AG20443 (cell line): ENCODE measurements around the gene NEUROG1.

ENCODE experiments used
- DNase-seq: peaks from one replicate; pipeline ENCODE4 v3.0.0; 2012; ENCODE audit warnings: low spot score, mixed read lengths

NEUROG1 gene

GRCh38 chr5:135561266-135561665 is 25.5 kb upstream of the NEUROG1 start:
- no peak for DNase-seq

DNA sequence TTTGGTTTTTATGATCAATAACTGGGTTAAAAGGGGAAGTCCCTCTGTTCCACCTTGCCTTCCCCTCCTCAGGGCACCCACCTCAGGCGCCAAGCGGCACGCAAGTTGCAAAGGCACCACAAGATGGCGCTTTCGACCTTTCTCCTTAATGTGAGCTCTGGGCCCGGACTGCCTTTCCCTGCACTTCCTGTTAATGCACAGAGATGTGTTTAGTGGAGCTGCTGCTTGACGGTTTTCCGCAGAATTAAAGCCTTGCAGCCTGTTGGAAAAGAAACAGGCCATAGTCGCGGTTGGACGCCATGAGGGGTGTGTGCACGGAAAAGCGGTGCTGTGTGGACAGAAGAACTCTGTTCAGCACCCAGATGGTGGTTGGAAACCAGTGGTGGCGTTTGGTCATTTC is 25.1 kb upstream of the NEUROG1 start:
- peak; percentile 89 for DNase-seq

DNA sequence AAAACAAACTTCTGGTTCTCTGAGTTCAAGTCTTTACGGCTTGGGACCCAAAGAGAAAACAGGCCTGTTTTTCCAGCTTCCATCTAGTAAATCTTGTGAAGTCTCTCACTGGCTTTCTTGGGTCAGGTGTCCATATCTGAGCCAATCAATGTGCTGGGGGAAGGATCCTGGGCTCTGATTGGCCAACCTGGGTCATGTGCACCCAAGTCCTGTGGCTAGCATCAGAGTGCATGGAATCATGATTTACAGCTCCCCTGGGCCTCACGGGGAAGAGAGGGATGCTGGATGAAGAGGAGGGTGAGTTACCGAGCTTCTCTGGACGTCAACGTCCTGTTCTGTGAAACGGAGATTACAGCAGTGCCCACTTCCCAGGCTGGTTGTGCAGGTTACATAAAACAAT is 23.6 kb upstream of the NEUROG1 start:
- DNase-seq = no peak

- DNase-seq = no peak
These were observed 21.5 kb upstream of the NEUROG1 start for GRCh38 chr5:135557076-135557838.

- no peak for DNase-seq
These were observed 20.9 kb upstream of the NEUROG1 start for GRCh38 chr5:135556620-135557019.

GRCh38 chr5:135555530-135555929 is 19.8 kb upstream of the NEUROG1 start:
- no peak for DNase-seq

DNA sequence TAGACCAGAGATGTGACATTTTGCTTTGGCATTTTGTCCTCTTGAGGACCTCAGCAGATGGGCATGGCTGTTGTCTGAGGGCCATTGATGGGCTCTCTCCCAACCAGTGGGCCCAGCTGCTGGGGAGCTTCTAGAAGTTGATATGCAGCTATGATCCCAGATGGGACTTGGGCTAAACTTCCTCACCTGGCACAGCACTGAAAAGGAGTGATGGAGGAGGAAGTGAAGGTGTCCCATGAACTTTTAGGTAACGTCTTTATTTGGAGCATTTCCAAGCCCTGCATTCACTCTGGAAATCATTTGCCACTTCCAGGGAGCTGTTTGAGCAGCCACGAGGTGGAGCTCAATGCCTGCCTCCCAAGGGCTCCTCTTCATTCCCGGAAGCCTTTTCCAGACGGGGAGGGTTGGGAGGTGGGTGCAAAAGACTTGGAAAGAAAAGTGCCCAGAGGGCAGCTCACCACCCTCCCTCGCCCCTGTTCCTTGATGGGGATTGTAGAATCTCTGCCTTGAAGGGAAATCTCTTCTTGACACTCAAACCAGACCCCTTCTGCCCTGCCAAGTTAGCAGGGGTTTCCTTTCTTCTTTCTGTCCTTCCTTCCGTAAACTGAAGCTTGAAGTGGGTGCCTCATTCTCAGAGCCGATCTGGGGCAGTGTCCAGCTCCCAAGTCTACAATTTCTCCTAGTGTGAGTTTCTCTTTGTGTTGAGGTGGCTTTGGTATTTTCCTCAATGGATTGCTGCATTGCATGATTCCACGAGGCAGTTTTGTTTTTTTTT is 18.1 kb upstream of the NEUROG1 start:
- DNase-seq = peak; percentile 59

GRCh38 chr5:135551593-135552447 is 16.1 kb upstream of the NEUROG1 start:
- peak; percentile 88 for DNase-seq

- DNase-seq = no peak
These were observed 13.6 kb upstream of the NEUROG1 start for GRCh38 chr5:135549413-135549812.

DNA sequence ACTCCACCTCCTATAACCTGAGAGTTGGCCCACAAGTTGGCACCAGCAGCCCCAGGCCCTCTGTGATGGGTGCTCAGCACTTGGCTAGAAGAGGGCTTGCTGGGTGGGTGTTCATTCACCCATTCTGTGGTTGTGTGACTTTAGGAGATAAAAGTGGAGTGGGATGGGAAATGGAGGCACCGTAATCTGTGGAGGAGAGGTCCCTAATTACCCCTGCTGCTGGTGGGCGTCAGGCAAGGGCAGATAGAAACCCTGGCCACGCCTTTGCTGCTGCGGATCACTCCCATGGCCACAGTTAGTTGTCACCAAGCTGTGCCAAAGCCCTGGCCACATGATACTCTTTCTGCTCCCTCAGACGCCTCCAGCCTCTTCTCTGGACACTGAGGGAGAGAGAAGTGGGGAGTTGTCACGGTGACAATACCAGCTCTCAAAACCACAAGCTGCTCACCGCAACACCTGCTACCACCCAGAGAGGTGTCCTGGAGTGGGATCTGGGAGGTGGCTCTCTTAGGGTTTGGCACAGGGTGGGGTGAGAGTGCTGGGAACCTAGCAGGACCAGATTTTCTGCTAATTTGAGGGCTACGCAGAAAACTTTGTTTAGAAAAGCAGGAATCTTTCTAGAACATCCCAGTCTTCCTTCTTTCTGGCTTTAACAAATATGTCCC is 12.0 kb upstream of the NEUROG1 start:
- no peak for DNase-seq

- no peak for DNase-seq
These were observed 11.1 kb upstream of the NEUROG1 start for GRCh38 chr5:135546912-135547311.

- DNase-seq = no peak
These were observed 10.3 kb upstream of the NEUROG1 start for GRCh38 chr5:135546101-135546500.

DNA sequence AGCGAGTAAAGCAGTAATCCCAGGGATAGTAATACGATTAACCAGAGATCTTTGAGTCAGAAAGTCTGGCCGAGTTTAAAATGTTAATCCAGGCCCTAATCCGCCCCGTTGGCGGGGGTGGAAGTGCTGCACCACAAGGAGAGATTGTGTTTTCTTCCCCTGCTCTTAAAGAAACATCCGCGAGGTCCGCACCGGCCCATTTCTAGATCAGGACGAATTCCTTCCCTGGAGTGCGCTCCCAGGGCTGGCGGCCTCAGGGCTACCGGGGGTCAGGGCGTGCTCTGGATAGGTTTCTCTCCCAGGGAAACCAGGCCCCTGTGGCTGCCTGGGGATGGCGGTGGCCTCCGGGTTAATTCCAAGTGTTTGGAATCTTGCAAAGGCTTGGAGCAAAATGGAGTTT is 9.3 kb upstream of the NEUROG1 start:
- no peak for DNase-seq

GRCh38 chr5:135543485-135544304 is 7.9 kb upstream of the NEUROG1 start:
- peak; percentile 60 for DNase-seq

DNA sequence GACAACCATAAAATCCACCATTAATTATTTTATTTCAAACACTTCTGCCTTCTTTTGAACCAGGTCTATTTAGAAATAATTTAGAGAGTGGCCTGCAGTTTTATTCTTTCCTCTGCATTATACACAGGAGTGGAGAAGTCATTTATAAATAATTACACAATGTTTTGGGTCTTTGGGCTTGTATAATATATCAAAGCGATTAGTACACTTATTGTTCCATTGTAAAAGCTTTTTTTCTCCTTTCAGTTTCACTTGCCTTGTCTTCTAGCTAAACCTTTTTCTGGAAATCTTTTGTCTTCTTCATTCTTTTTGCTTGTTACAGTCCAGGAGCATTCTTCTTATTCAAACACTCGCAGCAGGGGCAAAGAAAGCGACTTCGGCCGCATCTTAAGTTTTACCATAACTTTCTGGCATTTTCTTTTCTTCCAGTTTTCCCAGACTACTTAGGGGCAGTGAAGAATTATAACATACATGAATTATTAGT is 7.3 kb upstream of the NEUROG1 start:
- DNase-seq = no peak

DNA sequence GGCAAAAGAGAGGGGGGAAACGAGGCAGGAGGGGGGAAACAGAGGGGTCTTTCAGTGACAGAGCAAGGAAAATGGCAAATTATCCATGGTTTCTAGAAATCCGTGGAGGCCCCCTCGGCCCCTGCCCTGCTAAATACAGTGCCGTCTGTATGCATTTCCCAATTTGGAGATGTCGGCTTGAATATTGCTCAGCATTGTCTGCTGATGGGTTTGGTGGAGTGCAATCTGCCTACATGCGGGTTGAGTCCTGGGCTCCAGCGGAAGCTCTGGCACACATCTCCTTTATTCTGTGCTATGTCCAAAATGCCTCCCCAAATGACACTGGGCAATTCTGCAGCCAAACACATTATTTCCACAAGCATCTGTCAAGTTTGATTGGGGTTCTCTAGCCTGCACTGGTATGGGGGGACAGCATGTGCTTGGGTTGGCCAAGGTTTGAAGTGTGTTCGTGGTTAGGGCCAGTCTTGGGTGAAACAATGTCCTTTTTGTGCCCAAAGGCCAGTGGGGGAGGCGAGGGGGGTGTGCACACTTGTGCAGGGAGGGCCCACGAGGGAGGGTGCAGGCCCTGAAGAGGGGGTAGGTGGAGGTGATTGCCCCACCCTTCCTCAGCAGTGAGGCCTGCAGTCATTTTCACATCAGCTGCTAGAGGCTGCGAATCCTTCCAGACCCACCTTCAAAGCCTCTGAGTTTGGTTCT is 6.2 kb upstream of the NEUROG1 start:
- DNase-seq = no peak

- DNase-seq = no peak
These were observed 3.8 kb upstream of the NEUROG1 start for GRCh38 chr5:135539430-135540005.

DNA sequence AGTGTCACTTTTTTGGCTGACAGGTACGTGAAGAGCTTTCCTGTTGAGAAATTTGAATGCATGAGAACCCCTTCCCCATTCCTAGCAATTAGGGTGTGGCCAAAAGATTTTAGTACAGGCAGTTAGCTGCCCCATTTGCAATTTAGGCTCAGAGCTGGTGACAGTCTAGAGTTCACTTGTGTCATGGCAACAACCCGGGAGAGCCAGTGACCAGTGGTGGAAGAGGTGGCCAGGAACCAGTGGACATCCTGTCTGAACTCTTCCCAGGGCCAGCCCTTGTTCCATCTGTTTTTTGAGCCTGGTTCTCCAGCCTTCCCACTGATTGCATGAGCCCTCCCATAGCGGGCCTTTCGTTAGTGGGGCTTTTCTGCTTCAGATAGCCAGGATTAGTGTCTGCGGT is 2.5 kb upstream of the NEUROG1 start:
- no peak for DNase-seq

GRCh38 chr5:135537745-135538144 is 2.0 kb upstream of the NEUROG1 start:
- DNase-seq = no peak

- DNase-seq = no peak
These were observed 1.5 kb upstream of the NEUROG1 start for GRCh38 chr5:135537271-135537670.
